ENCODE measurements around the gene GPSM1.

GPSM1 gene

DNA sequence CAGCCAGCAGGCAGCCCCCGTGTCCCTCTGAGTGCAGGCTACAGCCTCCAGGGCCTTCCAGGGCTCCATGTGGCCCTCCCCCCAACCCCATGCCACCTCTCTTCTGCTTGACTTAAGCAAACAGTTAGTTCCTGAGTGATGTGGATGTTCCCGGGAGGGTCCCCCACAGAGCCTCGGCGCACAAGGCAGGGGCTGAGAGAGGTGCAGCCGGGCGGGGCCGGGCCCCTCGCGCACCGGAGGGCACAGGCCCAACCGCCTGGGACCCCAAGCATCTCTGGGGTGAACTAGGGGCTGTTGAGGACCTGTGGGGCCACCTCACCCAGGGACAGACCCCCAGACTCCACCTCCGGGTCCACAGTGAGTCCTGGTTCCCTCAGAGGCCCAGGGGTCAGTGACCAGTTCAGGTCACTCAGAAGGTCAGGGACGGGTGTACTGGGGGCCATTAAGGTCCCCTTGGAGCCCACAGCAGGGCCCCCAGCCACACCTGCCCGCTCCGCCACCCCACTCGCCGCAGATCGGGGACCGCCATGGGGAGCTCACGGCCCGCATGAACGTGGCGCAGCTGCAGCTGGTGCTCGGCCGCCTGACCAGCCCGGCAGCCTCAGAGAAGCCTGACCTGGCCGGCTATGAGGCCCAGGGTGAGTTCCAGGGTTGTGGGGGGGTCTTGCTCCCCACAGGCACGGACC lies 13.2 kb downstream of the GPSM1 start:
- no peak overlapping the region for H3K4me3 ChIP-seq (ENCODE audit: low read depth, low read length)
- no peak for DNase-seq (ENCODE audit: low read depth, low spot score)
- ChIA-PET CTCF (interaction anchor here (1.0 to 4.0 kb wide), 7 partner anchors 12 to 59 kb away, joined by 3 to 29 read pairs (median 6); partner anchors contain the start of genes DNLZ and GPSM1), POLR2A (no interaction called here)
- TF ChIP-seq CTCF (IDR thresholded peaks at IDR 0.05; ENCODE audit: insufficient read depth, low read length, missing control alignments), result no peak

GRCh38 chr9:136341042-136341655 lies 13.8 kb downstream of the GPSM1 start:
- ChIA-PET POLR2A (no interaction called here), CTCF (interaction anchor here (1.1 to 4.0 kb wide), 3 partner anchors 13 to 22 kb away, joined by 6 to 29 read pairs (median 9); partner anchors contain the start of genes DNLZ and GPSM1)
- no peak overlapping the region for H3K4me3 ChIP-seq (ENCODE audit: low read depth, low read length)
- DNase-seq (ENCODE audit: low read depth, low spot score), result no peak
- no peak for TF ChIP-seq CTCF (IDR thresholded peaks at IDR 0.05; ENCODE audit: insufficient read depth, low read length, missing control alignments)

DNA sequence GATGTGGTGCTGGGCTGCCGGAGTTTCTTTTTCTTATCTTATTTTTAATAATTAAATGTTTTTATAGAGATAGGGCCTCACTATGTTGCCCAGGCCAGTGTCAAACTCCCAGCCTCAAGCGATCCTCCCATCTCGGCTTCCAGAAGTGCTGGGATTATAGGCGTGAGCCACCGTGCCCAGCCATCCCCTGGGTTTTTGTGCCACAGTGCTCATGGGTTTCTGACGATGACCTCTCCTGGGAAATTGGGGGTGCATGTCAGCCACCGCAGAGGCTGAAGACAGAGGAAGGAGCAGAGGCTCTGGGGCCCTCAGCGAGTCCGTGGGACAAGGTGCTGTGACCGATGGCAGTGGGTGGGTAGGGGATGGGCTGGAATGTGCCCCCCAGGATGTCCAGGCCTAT lies 14.4 kb downstream of the GPSM1 start:
- no peak for DNase-seq (ENCODE audit: low read depth, low spot score)
- TF ChIP-seq CTCF (IDR thresholded peaks at IDR 0.05; ENCODE audit: insufficient read depth, low read length, missing control alignments), result no peak
- POLR2A ChIA-PET, result no interaction called here
- H3K4me3 ChIP-seq (ENCODE audit: low read depth, low read length), result no peak overlapping the region
- CTCF ChIA-PET, result interaction anchor here (1.1 kb wide), 1 partner anchor 22 kb away, joined by 6 read pairs; the partner anchor contains the start of gene DNLZ

DNA sequence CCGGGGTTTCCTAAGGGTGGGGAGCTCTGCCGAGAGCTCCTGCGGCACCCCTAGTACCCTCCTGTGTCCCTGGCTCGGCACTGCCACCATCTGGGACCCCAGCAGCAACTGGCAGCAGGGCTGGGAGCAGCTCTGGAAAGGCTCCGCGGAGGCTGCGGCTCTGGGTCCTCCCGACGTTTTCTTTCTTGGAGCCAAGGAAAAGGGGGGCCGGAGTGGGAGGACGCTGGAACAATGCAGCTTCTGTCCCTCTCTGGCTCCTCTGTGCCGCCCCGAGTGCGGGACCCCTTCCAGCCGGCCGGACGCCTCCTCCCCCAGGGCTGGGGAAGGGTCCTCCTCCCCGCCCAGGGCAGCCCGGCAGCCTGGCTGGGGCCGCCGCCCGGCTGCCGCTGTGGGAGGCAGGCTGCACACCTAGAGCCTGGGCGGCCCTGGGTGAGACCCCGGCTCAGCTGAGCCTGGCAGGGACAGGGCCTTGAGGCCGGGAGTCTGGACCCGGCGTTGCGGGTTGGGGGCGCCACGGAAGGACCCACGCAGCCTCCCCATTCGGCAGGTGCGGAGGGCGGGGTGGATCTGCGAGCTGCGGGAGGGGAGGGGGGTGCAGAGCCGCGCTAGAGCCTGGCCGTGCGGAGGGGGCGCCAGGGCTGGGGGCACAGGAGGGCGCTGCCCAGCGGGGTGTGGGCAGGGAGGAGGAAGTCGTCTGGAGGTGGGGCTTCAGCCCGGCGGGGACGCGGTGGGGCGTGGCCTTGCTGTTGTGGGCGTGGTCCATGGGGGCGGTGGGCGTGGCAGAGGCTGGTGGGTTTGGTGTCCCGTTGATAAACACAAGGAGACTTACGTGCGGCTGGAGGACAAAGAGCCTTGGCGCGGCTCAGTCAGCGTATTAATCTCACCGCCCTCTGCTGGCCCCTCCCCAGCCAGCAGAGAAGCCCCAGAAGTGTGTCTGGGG lies 15.1 kb downstream of the GPSM1 start:
- TF ChIP-seq CTCF (IDR thresholded peaks at IDR 0.05; ENCODE audit: insufficient read depth, low read length, missing control alignments), result no peak
- H3K4me3 ChIP-seq (ENCODE audit: low read depth, low read length), result no peak overlapping the region
- DNase-seq (ENCODE audit: low read depth, low spot score), result no peak
- ChIA-PET POLR2A (no interaction called here), CTCF (interaction anchor here (1.1 kb wide), 1 partner anchor 21 kb away, joined by 6 read pairs; the partner anchor contains the start of gene DNLZ)

DNA sequence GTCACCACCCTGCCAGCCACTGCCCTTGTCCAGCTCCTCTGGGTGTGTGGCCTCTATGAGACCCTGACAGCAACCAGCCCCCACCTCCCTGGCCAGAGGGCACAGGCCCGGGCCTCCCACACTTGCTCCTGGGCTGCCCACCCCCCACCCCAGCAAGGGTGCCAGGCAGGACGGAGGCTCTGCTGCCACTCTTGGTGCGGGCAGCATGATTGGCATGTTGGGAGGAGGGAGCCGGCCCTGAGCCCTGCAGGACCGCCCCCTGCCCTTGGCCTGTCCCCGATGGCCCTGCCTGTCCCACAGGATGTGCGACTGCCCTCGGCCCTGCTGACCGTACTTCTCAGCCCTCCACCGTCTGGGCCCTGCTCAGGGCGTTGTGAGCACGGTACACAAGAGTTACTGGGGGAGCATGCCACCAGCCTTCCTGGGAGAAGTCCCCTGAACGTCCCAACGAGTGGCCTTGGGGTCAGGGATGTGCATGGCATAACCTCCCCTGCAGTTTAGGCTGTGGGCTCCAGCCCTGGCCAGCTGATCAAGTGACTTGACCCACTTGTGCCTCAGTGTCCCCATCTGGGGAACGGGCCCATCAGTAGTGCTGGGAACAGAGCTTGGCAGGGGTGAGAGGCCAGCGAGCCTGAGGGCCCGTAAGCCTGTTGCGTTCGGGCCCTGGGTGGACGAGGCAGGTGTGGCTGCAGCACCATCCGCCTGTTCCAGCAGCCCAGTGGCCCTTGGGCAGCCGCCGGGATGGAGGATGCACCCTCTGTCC lies 16.0 kb downstream of the GPSM1 start:
- no peak overlapping the region for H3K4me3 ChIP-seq (ENCODE audit: low read depth, low read length)
- no peak for DNase-seq (ENCODE audit: low read depth, low spot score)
- ChIA-PET CTCF (no interaction called here), POLR2A (no interaction called here)
- no peak for TF ChIP-seq CTCF (IDR thresholded peaks at IDR 0.05; ENCODE audit: insufficient read depth, low read length, missing control alignments)
